Neural progenitor cell (in vitro differentiated cells): Measurements from ENCODE around the gene ADCYAP1. TPM values are rescaled to one million over a fixed set of nuclear protein-coding genes. Genes with fewer than 3 reads are reported as not detected.

ENCODE experiments used
- DNase-seq: peaks from one replicate; pipeline ENCODE4 v3.0.0-alpha.2; 2016; ENCODE audit warnings: low spot score
- H2AFZ ChIP-seq: fragments of 200-600 bp; sonication (generic); replicated peaks from 2 replicates; pipeline ENCODE4 v1.6.1; 2016; ENCODE audit warnings: antibody characterized with exemption
- H3F3A ChIP-seq: fragments of 200-600 bp; sonication (generic); 2 replicates; pipeline ENCODE4 v1.6.1; 2016; ENCODE audit warnings: antibody characterized with exemption, low read depth
- H3K27ac ChIP-seq: fragments of 200-600 bp; sonication (generic); 2 replicates; pipeline ENCODE4 v1.5.1; 2016; ENCODE audit warnings: mild to moderate bottlenecking
- H3K27me3 ChIP-seq: fragments of 200-600 bp; sonication (generic); 2 replicates; pipeline ENCODE4 v1.6.1; 2016; ENCODE audit warnings: mild to moderate bottlenecking, moderate library complexity
- H3K36me3 ChIP-seq: fragments of 200-600 bp; sonication (generic); 2 replicates; pipeline ENCODE4 v1.5.1; 2016
- H3K4me1 ChIP-seq: fragments of 200-600 bp; sonication (generic); 2 replicates; pipeline ENCODE4 v1.6.1; 2016; ENCODE audit warnings: mixed run types
- H3K4me2 ChIP-seq: fragments of 200-600 bp; sonication (generic); 2 replicates; pipeline ENCODE4 v1.6.1; 2016
- H3K4me3 ChIP-seq: fragments of 200-600 bp; sonication (generic); 2 replicates; pipeline ENCODE4 v1.5.1; 2016
- H3K79me2 ChIP-seq: fragments of 200-600 bp; sonication (generic); 2 replicates; pipeline ENCODE4 v1.6.1; 2016; ENCODE audit warnings: low read depth
- H3K9ac ChIP-seq: fragments of 200-600 bp; sonication (generic); 2 replicates; pipeline ENCODE4 v1.6.1; 2016
- H3K9me3 ChIP-seq: fragments of 200-600 bp; sonication (generic); 2 replicates; pipeline ENCODE4 v1.5.1; 2016; ENCODE audit warnings: low read depth
- H4K20me1 ChIP-seq: fragments of 200-600 bp; sonication (generic); 2 replicates; pipeline ENCODE4 v1.6.1; 2016; ENCODE audit warnings: low read depth
- H3K27ac Mint-ChIP-seq: 3 replicates; pipeline ENCODE4 v1.8.0; 2021; ENCODE audit warnings: mixed read lengths
- H3K27me3 Mint-ChIP-seq: 2 replicates; pipeline ENCODE4 v1.8.0; 2022; ENCODE audit warnings: low read depth, mild to moderate bottlenecking, inconsistent platforms, moderate library complexity, mixed read lengths; ENCODE audit not compliant: insufficient read depth
- H3K36me3 Mint-ChIP-seq: 3 replicates; pipeline ENCODE4 v1.8.0; 2021; ENCODE audit warnings: mixed read lengths
- H3K4me1 Mint-ChIP-seq: 3 replicates; pipeline ENCODE4 v1.8.0; 2021; ENCODE audit warnings: mixed read lengths
- H3K4me3 Mint-ChIP-seq: 3 replicates; pipeline ENCODE4 v1.8.0; 2021; ENCODE audit warnings: mild to moderate bottlenecking, moderate library complexity, mixed read lengths
- H3K9me3 Mint-ChIP-seq: 3 replicates; pipeline ENCODE4 v1.8.0; 2020; ENCODE audit warnings: mixed read lengths
- CTCF ChIP-seq: fragments of 200-600 bp; sonication (generic); IDR thresholded peaks from 2 replicates; pipeline ENCODE4 v1.5.1; 2017; ENCODE audit warnings: antibody characterized with exemption, mild to moderate bottlenecking
- EZH2 ChIP-seq: fragments of 200-600 bp; sonication (generic); IDR thresholded peaks from 2 replicates; pipeline ENCODE4 v1.6.1; 2017; ENCODE audit warnings: antibody characterized with exemption, mild to moderate bottlenecking, moderate library complexity
- EZH2phosphoT487 ChIP-seq: fragments of 200-600 bp; sonication (generic); IDR thresholded peaks from 2 replicates; pipeline ENCODE4 v1.6.1; 2017; ENCODE audit warnings: antibody characterized with exemption
- total RNA-seq: library from RNA; depleted of rRNA; stranded (reverse); fragments of >200 nt; gene quantifications from 2 replicates; pipeline ENCODE4 v1.2.3, GENCODE V29; 2015; ENCODE audit warnings: low replicate concordance

Gene ADCYAP1
- total RNA-seq, 1 donor from 2014 or later = 0.04 TPM

GRCh38 chr18:919078-919477 is 14.4 kb downstream of the ADCYAP1 start:
- Histone ChIP-seq H3K9me3 (no peaks in the 10 kb centered on the region), H4K20me1 (no peaks in the 10 kb centered on the region), H3K27ac (no peak overlapping the region), H3K4me2 (no peak overlapping the region), H3K36me3 (no peaks in the 10 kb centered on the region), H3F3A (no peaks in the 10 kb centered on the region), H3K27me3 (peaks cover 23% of the 10 kb centered on the region), H3K4me3 (no peak overlapping the region), H2AFZ (no peak overlapping the region), H3K79me2 (no peaks in the 10 kb centered on the region), H3K4me1 (no peaks in the 10 kb centered on the region), H3K9ac (no peak overlapping the region)
- Mint-ChIP-seq H3K4me3 (no peak overlapping the region), H3K4me1 (no peaks in the 10 kb centered on the region), H3K27me3 (peaks cover 6% of the 10 kb centered on the region), H3K27ac (no peak overlapping the region), H3K9me3 (no peaks in the 10 kb centered on the region), H3K36me3 (no peaks in the 10 kb centered on the region)
- no peak for TF ChIP-seq EZH2
- DNase-seq = no peak

GRCh38 chr18:923144-923866 is 18.6 kb downstream of the ADCYAP1 start:
- Histone ChIP-seq H3K9me3 (no peaks in the 10 kb centered on the region), H3K79me2 (no peaks in the 10 kb centered on the region), H3K4me2 (no peak overlapping the region), H3K27ac (no peak overlapping the region), H4K20me1 (no peaks in the 10 kb centered on the region), H3K27me3 (peaks cover 7% of the 10 kb centered on the region), H3F3A (no peaks in the 10 kb centered on the region), H3K4me3 (no peak overlapping the region), H2AFZ (peak overlapping the region; percentile 79), H3K36me3 (no peaks in the 10 kb centered on the region), H3K9ac (no peak overlapping the region), H3K4me1 (no peaks in the 10 kb centered on the region)
- Mint-ChIP-seq H3K36me3 (no peaks in the 10 kb centered on the region), H3K4me1 (no peaks in the 10 kb centered on the region), H3K9me3 (no peaks in the 10 kb centered on the region), H3K27me3 (peaks cover 5% of the 10 kb centered on the region), H3K4me3 (no peak overlapping the region), H3K27ac (no peak overlapping the region)
- no peak for DNase-seq
- TF ChIP-seq EZH2 = no peak
- TF ChIP-seq EZH2phosphoT487 = no peak
- TF ChIP-seq CTCF = no peak

- H3K27me3 ChIP-seq = no peaks in the 10 kb centered on the region
- no peak overlapping the region for H3K4me3 ChIP-seq
- H3K36me3 Mint-ChIP-seq = no peaks in the 10 kb centered on the region
- no peaks in the 10 kb centered on the region for H3K79me2 ChIP-seq
- no peak overlapping the region for H3K27ac Mint-ChIP-seq
- H4K20me1 ChIP-seq = no peaks in the 10 kb centered on the region
- H3K27ac ChIP-seq = no peak overlapping the region
- H3K9me3 ChIP-seq = no peaks in the 10 kb centered on the region
- TF ChIP-seq CTCF (no peak), EZH2phosphoT487 (no peak), EZH2 (no peak)
- peaks cover 5% of the 10 kb centered on the region for H3K27me3 Mint-ChIP-seq
- H3K4me2 ChIP-seq = no peak overlapping the region
- H3K36me3 ChIP-seq = no peaks in the 10 kb centered on the region
- no peak overlapping the region for H3K9ac ChIP-seq
- no peaks in the 10 kb centered on the region for H3K4me1 ChIP-seq
- DNase-seq = no peak
- no peak overlapping the region for H2AFZ ChIP-seq
- H3K4me1 Mint-ChIP-seq = no peaks in the 10 kb centered on the region
- no peaks in the 10 kb centered on the region for H3F3A ChIP-seq
- H3K9me3 Mint-ChIP-seq = no peaks in the 10 kb centered on the region
- H3K4me3 Mint-ChIP-seq = no peak overlapping the region
Observed at GRCh38 chr18:924987-925386, 20.3 kb downstream of the ADCYAP1 start.

GRCh38 chr18:926946-927345 is 22.3 kb downstream of the ADCYAP1 start:
- Histone ChIP-seq H3K4me1 (no peaks in the 10 kb centered on the region), H3F3A (no peaks in the 10 kb centered on the region), H3K36me3 (no peaks in the 10 kb centered on the region), H3K9ac (no peak overlapping the region), H3K27ac (no peak overlapping the region), H3K4me2 (no peak overlapping the region), H2AFZ (no peak overlapping the region), H3K79me2 (no peaks in the 10 kb centered on the region), H3K4me3 (no peak overlapping the region), H3K27me3 (no peaks in the 10 kb centered on the region), H4K20me1 (no peaks in the 10 kb centered on the region), H3K9me3 (no peaks in the 10 kb centered on the region)
- peaks cover 5% of the 10 kb centered on the region for H3K27me3 Mint-ChIP-seq
- H3K9me3 Mint-ChIP-seq = no peaks in the 10 kb centered on the region
- DNase-seq = no peak
- H3K4me1 Mint-ChIP-seq = peaks cover 3% of the 10 kb centered on the region
- H3K36me3 Mint-ChIP-seq = no peaks in the 10 kb centered on the region
- H3K4me3 Mint-ChIP-seq = no peak overlapping the region
- TF ChIP-seq CTCF (no peak), EZH2phosphoT487 (no peak), EZH2 (no peak)
- no peak overlapping the region for H3K27ac Mint-ChIP-seq
